Glutamatergic neuron (in vitro differentiated cells): ENCODE data around the gene DGUOK. TPM values are rescaled to one million over a fixed set of nuclear protein-coding genes. Genes with fewer than 3 reads are reported as not detected.

Experiments
- DNase-seq: peaks from one replicate; pipeline ENCODE4 v3.0.0; 2022
- H3K27ac Mint-ChIP-seq: one replicate; pipeline ENCODE4 v1.8.0; 2020; ENCODE audit warnings: mild to moderate bottlenecking, mixed read lengths, inconsistent platforms; ENCODE audit not compliant: unreplicated experiment
- H3K27me3 Mint-ChIP-seq: one replicate; pipeline ENCODE4 v1.8.0; 2020; ENCODE audit warnings: mild to moderate bottlenecking, moderate library complexity, mixed read lengths, inconsistent platforms; ENCODE audit not compliant: unreplicated experiment
- H3K36me3 Mint-ChIP-seq: one replicate; pipeline ENCODE4 v1.8.0; 2020; ENCODE audit warnings: mild to moderate bottlenecking, mixed read lengths, inconsistent platforms; ENCODE audit not compliant: unreplicated experiment
- H3K4me1 Mint-ChIP-seq: one replicate; pipeline ENCODE4 v1.8.0; 2020; ENCODE audit warnings: mild to moderate bottlenecking, low read depth, mixed read lengths, inconsistent platforms; ENCODE audit not compliant: unreplicated experiment
- H3K4me3 Mint-ChIP-seq: one replicate; pipeline ENCODE4 v1.8.0; 2020; ENCODE audit warnings: mild to moderate bottlenecking, mixed read lengths, inconsistent platforms; ENCODE audit not compliant: unreplicated experiment
- H3K9me3 Mint-ChIP-seq: one replicate; pipeline ENCODE4 v1.8.0; 2020; ENCODE audit warnings: mild to moderate bottlenecking, moderate library complexity, mixed read lengths, inconsistent platforms; ENCODE audit not compliant: unreplicated experiment
- total RNA-seq: library from RNA; stranded (reverse); fragmentation: NEBNext Ultra II Directional; extraction: Animal tissue kit (Norgen Biotek cat#: 25700); gene quantifications from one replicate; pipeline ENCODE4 v1.2.1, GENCODE V29; 2021; ENCODE audit not compliant: unreplicated experiment
- TF ChIP-seq, protein P1 (sequence below): fragments of 200-600 bp; sonication (generic); IDR thresholded peaks from one replicate; pipeline ENCODE4 v1.5.0; 2021; ENCODE audit not compliant: partially characterized antibody, unreplicated experiment

The DGUOK gene
- total RNA-seq, 1 donor from 2014 or later, result 96.8 TPM

DNA sequence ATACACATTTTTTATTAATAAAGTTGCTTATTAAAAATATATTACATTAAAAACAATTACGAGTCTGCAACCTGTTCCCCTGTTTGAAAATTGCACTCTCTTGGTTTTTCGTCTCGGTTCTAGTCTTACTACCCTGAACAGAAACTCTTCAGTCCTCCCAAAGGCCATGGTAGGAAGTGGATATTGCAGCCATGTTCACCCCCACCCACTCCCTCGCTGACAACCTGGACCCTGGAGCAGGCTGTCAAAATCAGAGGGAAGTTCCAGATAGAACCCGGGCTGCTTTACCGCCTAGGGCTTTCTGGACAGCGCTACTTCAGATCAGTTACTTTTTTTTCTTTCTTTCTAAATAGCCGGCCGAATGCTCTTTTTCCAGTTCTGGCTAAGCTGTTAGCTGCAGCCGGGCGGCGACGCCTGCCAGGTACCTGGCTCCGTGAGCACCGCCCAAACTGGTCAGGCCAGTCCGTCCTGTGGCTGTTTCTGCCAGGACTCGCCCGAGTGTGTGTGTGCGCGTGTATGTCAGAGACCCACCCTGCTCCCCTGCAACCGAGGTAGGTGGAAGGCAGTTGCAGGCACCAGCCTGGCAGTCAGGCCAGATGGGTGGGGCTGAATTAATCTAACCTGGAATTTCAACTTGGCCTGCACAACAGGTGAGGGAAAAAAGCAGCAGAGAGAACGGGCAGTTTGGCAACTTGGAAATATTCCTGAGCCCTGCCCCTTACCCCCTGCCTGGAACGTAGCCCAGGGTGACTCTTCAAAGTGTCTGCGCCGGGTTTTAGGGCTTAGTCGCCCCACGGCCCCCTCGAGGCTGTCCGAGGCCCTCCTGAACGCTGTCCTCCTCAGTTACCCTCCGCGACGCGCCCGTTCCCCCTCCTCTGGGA is 56.9 kb downstream of the DGUOK start:
- peaks cover 18% of the 10 kb centered on the region for H3K27me3 Mint-ChIP-seq
- peak overlapping the region; percentile 72 for H3K27ac Mint-ChIP-seq
- peaks cover 33% of the 10 kb centered on the region for H3K4me1 Mint-ChIP-seq
- H3K36me3 Mint-ChIP-seq, result peaks cover 4% of the 10 kb centered on the region
- peak overlapping the region; percentile 87 for H3K4me3 Mint-ChIP-seq
- TF ChIP-seq, protein P1, sequence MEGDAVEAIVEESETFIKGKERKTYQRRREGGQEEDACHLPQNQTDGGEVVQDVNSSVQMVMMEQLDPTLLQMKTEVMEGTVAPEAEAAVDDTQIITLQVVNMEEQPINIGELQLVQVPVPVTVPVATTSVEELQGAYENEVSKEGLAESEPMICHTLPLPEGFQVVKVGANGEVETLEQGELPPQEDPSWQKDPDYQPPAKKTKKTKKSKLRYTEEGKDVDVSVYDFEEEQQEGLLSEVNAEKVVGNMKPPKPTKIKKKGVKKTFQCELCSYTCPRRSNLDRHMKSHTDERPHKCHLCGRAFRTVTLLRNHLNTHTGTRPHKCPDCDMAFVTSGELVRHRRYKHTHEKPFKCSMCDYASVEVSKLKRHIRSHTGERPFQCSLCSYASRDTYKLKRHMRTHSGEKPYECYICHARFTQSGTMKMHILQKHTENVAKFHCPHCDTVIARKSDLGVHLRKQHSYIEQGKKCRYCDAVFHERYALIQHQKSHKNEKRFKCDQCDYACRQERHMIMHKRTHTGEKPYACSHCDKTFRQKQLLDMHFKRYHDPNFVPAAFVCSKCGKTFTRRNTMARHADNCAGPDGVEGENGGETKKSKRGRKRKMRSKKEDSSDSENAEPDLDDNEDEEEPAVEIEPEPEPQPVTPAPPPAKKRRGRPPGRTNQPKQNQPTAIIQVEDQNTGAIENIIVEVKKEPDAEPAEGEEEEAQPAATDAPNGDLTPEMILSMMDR, result no peak
- peak; percentile 48 for DNase-seq
- H3K9me3 Mint-ChIP-seq, result peaks cover 4% of the 10 kb centered on the region

DNA sequence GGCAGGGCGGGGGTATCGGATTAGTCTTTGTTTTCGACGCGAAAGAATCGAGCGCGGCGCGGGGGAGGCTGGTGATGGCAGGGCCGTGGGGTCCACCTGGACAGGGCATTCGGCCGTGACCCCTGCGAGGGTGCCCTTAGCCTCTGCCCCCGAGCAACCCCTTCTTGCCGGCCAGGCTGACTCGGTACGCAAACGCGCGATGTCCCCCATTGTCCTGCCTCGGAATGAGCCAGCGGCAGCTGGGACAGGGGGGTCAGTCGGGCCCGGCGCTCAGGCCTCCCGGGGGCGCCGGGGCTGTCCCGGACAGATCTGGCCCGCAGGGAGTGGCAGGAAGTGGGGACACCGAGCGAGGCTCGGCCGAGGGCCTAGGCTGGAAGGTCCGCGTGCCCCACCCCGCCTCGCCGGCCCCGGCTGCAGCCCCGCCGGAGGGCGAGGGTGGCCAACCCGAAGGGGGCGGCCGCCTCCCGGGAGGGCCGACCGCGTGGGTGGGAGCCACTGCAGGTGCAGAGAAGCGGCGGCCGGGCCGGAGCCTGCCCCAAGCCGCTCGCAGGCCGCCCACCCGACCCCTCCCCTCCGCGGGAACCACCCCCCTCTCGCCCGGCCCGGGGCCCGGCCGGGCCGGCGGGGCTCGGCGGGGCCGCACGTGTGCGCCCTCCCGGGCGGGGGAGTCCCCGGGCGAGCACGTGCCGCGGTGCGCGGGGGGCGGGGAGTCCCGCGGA is 57.7 kb downstream of the DGUOK start, which contains the start of gene TET3:
Gene TET3, plus strand, starts transcription at position 708 of the 719 bp plus-strand sequence. CDS start 1,494 bp downstream, outside the sequence.
- H3K36me3 Mint-ChIP-seq, result peaks cover 4% of the 10 kb centered on the region
- H3K9me3 Mint-ChIP-seq, result peaks cover 4% of the 10 kb centered on the region
- H3K4me3 Mint-ChIP-seq, result peak within 1 kb of the TSS; percentile 89
- TF ChIP-seq, protein P1, result no peak
- DNase-seq, result peak; percentile 67
- H3K27ac Mint-ChIP-seq, result peak within 1 kb of the TSS; percentile 77
- peaks cover 18% of the 10 kb centered on the region for H3K27me3 Mint-ChIP-seq
- peaks cover 34% of the 10 kb centered on the region for H3K4me1 Mint-ChIP-seq

DNA sequence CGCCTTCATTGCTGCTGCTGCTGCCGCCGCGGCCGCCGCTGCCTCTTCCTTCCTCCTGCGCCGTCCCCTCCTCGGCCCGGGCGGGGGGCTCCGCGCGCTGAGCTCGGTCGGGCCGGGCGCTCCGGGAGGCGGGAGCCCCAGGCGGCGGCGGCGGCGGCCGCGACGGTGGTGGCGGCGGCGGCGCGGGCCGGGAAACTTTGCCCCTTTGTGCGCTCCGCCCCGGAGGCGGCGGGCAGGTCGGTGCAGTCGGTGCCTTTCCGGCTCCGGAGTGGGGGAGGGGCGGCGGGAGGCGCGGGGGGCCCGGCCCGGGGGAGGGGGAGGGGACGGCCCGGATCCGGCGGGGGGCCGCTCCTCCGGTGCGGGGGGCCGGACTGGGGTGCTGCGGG is 58.2 kb downstream of the DGUOK start:
- no peak overlapping the region for H3K4me3 Mint-ChIP-seq
- no peak overlapping the region for H3K27ac Mint-ChIP-seq
- TF ChIP-seq, protein P1, result no peak
- peaks cover 4% of the 10 kb centered on the region for H3K36me3 Mint-ChIP-seq
- peak; percentile 72 for DNase-seq
- H3K9me3 Mint-ChIP-seq, result peaks cover 7% of the 10 kb centered on the region
- peaks cover 34% of the 10 kb centered on the region for H3K4me1 Mint-ChIP-seq
- peaks cover 18% of the 10 kb centered on the region for H3K27me3 Mint-ChIP-seq

DNA sequence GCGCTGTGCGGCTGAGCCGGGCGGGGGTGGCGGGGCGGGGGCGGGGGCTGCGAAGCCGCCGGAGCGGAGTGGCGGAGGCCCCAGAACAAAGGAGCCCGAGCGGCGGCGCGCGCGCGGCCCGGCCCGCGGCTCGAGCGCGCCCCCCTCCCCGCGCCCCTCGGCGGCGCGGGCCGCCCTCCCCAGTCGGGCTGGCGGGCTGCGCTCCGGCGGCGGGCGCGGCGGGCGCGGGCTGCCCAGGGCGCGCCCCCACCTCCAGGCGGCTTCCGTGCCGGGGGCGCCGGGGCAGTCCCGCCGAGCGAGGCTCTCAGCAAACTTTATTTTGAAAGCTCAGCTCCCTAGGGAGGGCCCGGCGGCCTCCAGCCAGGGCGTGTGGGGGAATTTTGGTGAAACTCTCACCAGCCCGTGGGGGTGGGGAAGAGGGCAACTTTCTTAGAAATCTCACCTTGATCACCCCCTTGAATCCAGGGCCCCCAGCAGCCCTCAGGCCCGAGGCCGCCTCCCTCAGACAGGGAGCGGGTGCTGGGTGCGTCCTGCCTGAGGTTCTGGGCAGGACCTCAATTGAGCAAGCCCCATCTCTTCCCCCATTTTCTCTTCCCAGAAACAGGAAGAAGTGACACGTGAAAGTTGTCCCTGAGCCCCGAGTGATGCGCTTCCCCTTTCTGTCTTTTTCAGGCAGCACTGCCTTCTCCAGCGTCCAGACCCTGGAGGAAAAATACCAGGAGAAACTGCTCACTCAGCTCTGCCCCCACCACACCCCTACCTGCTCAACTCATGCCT is 58.8 kb downstream of the DGUOK start:
- peaks cover 34% of the 10 kb centered on the region for H3K4me1 Mint-ChIP-seq
- DNase-seq, result no peak
- H3K4me3 Mint-ChIP-seq, result peak overlapping the region; percentile 89
- H3K36me3 Mint-ChIP-seq, result peaks cover 4% of the 10 kb centered on the region
- TF ChIP-seq, protein P1, result no peak
- peaks cover 7% of the 10 kb centered on the region for H3K9me3 Mint-ChIP-seq
- H3K27ac Mint-ChIP-seq, result peak overlapping the region; percentile 77
- H3K27me3 Mint-ChIP-seq, result peaks cover 18% of the 10 kb centered on the region
